ENCODE results near the gene SSX2IP. TPM values are rescaled to one million over a fixed set of nuclear protein-coding genes. Genes with fewer than 3 reads are reported as not detected.

SSX2IP gene
- total RNA-seq, 2 experiments from 2014 or later: 10.0 to 12.7 TPM

GRCh38 chr1:84603941-84604830, 86.1 kb downstream of the SSX2IP start:
- TF ChIP-seq CTCF (IDR thresholded peaks at IDR 0.05): no peak
- DNase-seq: no peak
- Mint-ChIP-seq H3K4me3 (no peak overlapping the region), H3K27me3 (no peaks in the 10 kb centered on the region), H3K36me3 (ENCODE audit: low read depth) (peaks cover 16% of the 10 kb centered on the region), H3K4me1 (ENCODE audit: low read depth) (peaks cover 12% of the 10 kb centered on the region), H3K9me3 (peaks cover 25% of the 10 kb centered on the region), H3K27ac (no peak overlapping the region)
- intact Hi-C loops (cut with micrococcal nuclease): no loop called here
- ChIA-PET POLR2A (interaction anchor here (1.7 kb wide), 1 partner anchor 30 kb away, joined by 8 read pairs; the partner anchor contains the start of gene CTBS), CTCF (interaction anchor here (1.4 to 6.2 kb wide), 2 partner anchors 15 to 178 kb away, joined by 3 to 26 read pairs; no protein-coding TSS in a partner anchor)
- no peak for ATAC-seq

DNA sequence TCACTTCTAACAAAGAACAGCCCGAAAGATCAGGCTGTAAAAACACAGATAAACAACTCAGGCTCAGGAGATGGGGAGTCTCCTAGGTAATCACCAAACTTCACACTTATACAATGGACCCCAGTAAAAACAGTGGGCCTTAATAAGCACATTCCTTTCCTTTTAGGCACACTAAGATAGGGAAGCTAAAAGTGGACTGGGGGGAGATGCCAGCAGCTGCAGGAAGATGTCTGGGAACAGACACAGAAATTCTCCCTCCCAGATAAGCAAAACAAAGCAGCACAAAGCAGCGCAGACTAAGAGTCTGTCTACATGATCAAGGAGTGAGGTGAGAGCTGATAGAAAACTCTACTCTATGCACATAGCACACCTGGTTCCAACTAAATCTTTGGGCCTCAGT, 87.0 kb downstream of the SSX2IP start:
- H3K4me3 Mint-ChIP-seq: no peak overlapping the region

DNA sequence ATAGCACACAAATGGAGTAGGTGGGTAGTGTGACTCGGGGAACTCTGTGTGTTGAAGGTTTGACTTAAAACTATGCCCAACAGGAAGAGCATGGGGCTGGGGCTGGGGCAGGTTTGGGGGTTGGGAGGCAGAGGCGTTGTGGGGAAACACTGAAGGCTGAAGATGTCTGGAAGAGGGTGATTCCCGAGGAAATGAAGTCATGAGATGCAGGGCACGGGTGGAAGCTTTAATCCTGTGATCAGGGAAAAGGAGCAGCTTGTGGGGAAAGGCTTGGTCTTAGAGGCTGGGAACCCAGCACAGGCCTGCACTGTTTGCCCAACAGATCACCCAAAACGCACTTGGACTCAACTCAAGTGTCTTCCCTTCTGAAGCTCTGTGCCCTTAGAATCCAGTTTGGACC, 89.5 kb downstream of the SSX2IP start:
- ATAC-seq: no peak
- POLR2A ChIA-PET: interaction anchor here (1.0 to 1.9 kb wide), 4 partner anchors 10 to 27 kb away, joined by 3 to 10 read pairs (median 3); partner anchors contain the start of gene CTBS
- TF ChIP-seq CTCF (IDR thresholded peaks at IDR 0.05): no peak
- intact Hi-C loops (cut with micrococcal nuclease): no loop called here
- H3K27me3 Mint-ChIP-seq: no peaks in the 10 kb centered on the region
- CTCF ChIA-PET: interaction anchor here (1.6 to 1.7 kb wide), 2 partner anchors 10 to 181 kb away, joined by 4 read pairs; no protein-coding TSS in a partner anchor
- no peak overlapping the region for H3K27ac Mint-ChIP-seq
- H3K36me3 Mint-ChIP-seq (ENCODE audit: low read depth): peaks cover 12% of the 10 kb centered on the region
- peaks cover 22% of the 10 kb centered on the region for H3K4me1 Mint-ChIP-seq (ENCODE audit: low read depth)
- H3K4me3 Mint-ChIP-seq: no peak overlapping the region
- H3K9me3 Mint-ChIP-seq: peaks cover 18% of the 10 kb centered on the region
- DNase-seq: no peak

More for the DNA sequence above, 87.0 kb downstream of the SSX2IP start:
- ChIA-PET POLR2A (no interaction called here), CTCF (no interaction called here)
- Mint-ChIP-seq H3K4me1 (ENCODE audit: low read depth) (peaks cover 21% of the 10 kb centered on the region), H3K9me3 (peaks cover 25% of the 10 kb centered on the region), H3K27me3 (no peaks in the 10 kb centered on the region), H3K27ac (no peak overlapping the region), H3K36me3 (ENCODE audit: low read depth) (peaks cover 16% of the 10 kb centered on the region)
- intact Hi-C loops (cut with micrococcal nuclease): no loop called here
- no peak for TF ChIP-seq CTCF (IDR thresholded peaks at IDR 0.05)
- DNase-seq (no peak), ATAC-seq (no peak)

GRCh38 chr1:84598846-84599741, 91.2 kb downstream of the SSX2IP start:
- DNase-seq: no peak
- H3K27me3 Mint-ChIP-seq: no peaks in the 10 kb centered on the region

More at GRCh38 chr1:84598846-84599741, 91.2 kb downstream of the SSX2IP start:
- no peak for TF ChIP-seq CTCF (IDR thresholded peaks at IDR 0.05)
- peak overlapping the region; percentile 66 for H3K27ac Mint-ChIP-seq
- ChIA-PET CTCF (interaction anchor here (0.6 to 1.7 kb wide), 5 partner anchors 9 to 371 kb away, joined by 3 to 6 read pairs (median 3); no protein-coding TSS in a partner anchor), POLR2A (interaction anchor here (0.6 to 1.9 kb wide), 3 partner anchors 11 to 404 kb away, joined by 3 to 10 read pairs (median 3); partner anchors contain the start of gene CTBS)
- H3K4me1 Mint-ChIP-seq (ENCODE audit: low read depth): peaks cover 22% of the 10 kb centered on the region
- H3K9me3 Mint-ChIP-seq: peaks cover under 1% of the 10 kb centered on the region
- intact Hi-C loops (cut with micrococcal nuclease): no loop called here
- H3K36me3 Mint-ChIP-seq (ENCODE audit: low read depth): peaks cover 2% of the 10 kb centered on the region
- peak; percentile 85 for ATAC-seq
- H3K4me3 Mint-ChIP-seq: no peak overlapping the region

Measured in activated CD8-positive, alpha-beta T cell treated with anti-CD3 and anti-CD28 coated beads for 36 hours (primary cell).